Measurements from ENCODE around the gene UBE3A.

Gene UBE3A

DNA sequence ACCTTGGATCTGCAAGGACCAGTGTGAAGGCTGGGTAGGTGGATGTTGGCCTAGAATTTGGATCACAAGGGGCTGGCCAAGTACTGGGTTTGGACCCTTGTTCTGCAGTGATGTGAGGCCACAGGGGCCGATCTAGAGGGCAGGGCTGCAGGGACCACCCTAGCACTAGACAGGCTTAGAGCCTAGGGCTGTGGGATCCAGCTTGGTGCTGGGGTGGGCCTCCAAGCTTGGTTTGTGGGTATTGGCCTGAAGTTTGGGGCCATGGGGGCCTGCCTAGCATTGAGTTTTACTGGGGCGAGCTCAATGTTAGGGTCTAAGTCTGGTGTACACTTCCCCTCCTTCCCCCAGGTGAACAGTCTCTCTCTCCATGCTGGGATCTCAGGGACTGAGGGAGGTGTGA lies 36.5 kb downstream of the UBE3A start:
- DNase-seq = no peak

DNA sequence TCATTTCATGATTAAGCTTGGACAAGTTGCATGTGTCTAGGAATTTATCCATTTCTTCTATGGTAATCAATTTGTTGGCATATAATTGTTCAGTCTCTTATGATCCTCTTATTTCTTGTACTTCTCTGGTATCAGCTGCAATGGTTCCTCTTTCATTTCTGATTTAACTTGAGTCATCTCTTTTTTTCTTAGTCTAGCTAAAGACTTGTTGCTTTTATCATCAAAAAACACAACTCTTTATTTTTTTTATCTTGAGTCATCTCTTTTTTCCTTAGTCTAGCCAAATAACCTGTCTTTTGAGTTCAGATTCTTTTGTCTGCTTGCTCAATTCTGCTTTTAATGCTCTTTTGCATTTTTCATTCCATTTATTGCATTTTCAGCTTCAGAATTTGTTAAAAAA lies 37.3 kb downstream of the UBE3A start:
- no peak for DNase-seq

DNA sequence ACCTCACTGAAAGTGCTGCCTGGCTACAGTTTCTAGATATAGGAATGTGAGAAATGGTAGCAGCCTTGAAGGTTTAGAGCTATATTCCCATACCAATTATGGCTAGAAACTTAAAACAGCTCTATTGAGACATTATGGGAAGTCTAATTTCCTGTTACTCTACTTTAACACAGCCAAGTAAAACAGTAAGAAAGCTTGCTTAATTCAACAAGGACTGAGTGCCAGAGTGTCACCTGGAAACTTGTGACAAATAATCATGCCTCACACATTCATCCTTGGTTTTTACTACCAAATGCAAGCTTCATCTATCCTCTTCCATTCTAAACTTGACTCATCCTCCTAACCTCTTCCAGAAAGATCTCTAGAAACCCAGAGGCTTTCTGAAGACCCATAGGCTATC lies 41.7 kb downstream of the UBE3A start:
- DNase-seq = no peak

DNA sequence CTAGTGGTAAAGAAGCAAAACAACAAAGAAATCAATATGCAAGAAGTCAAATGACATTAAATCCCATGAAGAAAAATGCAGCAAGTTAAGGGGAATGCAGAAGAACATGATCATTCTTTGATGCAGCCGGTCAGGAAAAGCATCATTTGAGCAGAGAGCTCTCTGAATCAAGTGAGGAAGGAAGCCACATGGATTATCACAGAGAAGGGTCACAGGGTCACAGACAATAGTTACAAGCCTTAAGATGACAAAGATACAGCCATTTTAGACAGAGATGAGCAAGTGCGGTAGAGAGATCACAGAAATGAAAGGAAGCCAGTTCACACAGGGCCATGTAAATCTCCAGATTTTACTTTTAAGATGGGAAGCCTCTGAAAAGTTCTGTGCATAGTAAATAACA lies 43.9 kb downstream of the UBE3A start:
- DNase-seq = no peak

DNA sequence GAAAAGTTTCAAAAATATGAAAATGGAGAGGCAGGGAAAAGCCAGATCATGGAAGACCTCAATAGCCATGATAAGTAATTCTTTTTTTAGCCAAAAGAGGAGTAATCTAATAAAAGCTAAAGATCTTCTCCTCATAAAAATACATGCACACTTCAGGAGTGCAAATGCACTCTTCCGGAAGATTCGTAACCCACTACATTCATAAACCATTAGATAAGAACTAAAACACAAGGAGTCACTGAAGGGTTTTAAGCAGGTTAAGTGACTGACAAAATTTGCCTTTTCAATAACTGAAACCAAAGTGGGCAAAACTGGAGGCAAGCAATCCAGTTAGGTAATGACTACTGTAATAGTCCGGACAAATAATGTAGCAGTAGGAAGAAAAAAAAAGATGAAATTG lies 46.0 kb downstream of the UBE3A start:
- DNase-seq = no peak

DNA sequence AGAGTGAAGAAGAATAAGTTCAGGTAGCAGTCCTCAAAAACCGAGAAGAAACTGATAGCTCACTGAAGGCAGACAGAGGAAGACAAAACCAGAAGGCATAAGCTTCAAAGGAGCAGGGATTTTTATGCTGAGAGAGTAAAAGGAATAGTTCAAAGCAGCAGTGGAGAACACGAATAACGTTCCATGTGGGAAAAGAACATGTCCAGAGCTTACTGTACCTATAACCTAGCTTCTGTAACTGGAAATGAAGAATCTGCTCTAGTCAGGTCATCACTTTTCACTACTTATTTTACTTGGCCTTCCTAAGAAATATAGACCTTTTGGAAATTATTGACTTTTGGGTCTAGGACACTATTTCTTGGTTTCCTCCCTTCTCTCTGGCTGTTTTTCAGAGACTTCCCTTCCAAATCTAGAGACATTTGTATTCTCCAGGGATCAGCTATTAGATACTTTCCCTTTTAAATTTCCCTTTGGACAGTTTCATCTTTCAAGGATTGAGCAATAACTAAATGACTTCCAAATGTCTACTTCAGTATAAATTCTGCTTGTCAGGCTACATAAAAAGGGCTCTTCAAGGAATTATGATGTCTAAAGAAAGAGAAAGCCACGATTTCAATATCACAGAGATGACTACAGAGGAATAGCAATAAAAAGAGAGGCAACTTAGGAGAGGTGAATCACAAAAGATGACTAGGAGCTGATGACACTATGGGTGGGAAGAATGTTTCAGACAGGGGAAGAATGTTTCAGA lies 46.7 kb downstream of the UBE3A start:
- no peak for DNase-seq

DNA sequence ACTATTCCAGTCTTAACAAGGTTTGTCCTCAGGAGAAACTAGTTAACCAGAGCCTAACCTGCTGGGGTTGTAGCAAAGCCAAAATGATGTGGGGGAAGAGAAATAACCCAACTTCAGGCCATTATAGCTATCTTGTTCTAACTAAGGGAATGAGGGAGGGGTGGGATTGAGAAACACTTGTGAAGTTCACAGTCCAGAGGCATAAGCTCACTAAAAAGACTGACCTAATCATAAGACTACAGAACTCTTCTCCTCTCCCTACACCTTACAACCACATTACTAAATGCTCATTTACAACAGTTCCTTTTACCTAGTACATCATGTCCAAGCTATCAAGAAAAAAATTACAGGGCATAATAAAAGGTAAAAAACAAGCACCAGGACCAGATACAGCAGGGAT lies 52.8 kb downstream of the UBE3A start:
- DNase-seq = no peak

DNA sequence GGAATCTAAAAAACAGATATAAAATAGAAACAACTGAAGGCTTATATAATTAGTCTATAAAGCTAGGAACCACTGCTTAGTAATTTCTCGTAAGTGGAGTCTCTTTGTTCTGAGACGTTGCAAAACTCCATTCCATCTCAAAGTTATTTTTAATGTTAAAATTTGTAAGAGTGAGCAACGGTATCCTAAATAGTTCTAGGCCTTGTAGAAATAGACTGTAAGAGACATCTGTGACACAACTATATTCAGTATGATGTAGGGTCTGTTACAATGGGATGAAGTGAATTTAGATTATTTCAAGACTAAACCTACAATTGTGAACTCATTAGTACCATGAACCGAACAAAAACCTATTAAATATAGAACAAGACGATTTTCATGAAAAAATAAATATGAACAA lies 57.2 kb downstream of the UBE3A start:
- DNase-seq = no peak

DNA sequence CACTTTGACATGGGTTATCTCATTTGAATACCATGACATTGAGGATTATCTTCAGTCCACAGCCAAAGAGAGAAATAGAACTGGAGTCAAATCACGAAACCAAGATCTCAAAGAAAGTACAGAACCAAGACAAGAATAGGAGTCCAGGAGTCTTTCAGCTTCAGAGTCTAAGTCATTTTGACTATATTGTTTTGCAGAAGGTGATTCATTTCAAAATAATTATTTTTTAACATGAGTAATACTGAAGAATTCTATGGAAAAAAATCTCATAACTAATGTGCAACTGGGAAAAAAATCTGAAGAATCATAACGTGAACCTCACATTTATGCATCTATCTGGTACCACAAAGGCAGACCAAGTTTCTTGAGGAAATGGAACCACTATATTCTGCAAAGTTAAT lies 60.3 kb downstream of the UBE3A start:
- DNase-seq = no peak

DNA sequence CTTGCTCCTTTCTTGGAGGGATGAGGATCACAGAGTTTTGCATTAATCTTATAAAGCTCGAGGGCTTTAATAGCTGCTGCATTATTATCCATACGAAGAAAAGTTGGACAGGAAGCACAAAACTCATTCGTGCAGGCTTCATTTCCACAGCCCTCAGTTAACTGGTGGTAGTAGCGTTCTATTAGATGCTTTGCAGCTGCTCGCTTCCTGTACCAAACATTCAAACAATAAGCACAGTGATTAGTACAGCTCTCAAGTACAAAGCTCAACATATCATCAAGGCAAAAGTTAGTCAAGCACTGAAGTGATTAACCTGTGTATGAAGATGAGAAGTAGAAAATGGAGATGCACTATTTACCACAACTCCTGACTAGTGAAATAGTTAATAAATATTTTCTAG lies 63.3 kb downstream of the UBE3A start:
- DNase-seq = no peak

DNA sequence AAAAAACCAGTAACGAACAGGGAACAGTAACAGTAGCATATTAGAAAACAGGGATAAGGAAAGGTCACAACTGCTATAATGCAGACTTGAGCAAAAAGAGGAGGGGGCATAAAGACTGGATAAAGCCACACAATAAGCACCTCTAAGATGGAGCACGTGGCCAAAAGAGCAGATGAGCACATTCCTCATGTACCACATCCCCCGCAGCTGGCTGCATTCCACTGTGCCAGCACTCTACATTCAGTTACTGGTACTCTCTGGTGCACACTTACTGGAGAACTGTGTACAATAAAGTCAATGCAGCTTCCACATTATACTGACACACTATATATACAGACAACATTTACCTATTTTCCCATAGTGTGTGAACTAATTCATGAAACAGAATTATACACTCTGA lies 64.7 kb downstream of the UBE3A start:
- DNase-seq = no peak

DNA sequence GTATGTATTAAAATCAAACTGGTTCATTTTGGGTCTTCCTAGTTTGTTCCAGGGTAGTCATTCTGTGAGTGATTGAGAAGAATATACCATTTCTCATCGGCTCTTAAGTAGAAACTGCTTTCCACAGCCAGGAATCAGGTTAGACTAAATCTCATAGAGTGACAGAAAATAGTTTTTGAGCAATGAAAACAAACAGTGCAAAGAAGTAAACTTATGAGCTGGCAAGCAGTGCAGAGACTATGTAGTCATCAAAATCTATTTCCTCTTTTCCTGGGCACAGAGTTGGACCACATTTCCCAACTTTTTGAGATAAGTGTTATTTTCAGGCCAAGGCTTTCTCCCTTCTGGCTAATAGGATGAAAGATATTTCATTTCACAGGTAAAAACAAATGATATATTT lies 66.5 kb downstream of the UBE3A start:
- DNase-seq = no peak

DNA sequence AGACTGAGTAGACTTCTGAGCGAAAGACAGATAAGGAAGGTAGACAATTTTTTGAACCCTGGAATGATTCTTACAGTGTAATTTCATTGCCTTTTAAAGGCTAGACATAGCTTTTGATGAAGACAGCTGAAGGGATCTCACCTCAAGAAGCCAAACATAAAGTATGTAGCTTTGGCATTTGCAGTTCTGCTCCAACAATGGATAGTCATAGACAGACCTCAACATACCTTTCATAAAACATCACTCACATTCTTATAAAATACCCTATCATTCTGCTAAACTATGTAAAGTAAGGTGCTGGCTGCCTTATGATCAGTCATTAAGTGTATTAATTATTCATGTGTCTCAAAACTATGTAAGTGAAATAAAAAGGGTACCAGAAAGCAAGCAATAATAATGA lies 70.0 kb downstream of the UBE3A start:
- DNase-seq = no peak

DNA sequence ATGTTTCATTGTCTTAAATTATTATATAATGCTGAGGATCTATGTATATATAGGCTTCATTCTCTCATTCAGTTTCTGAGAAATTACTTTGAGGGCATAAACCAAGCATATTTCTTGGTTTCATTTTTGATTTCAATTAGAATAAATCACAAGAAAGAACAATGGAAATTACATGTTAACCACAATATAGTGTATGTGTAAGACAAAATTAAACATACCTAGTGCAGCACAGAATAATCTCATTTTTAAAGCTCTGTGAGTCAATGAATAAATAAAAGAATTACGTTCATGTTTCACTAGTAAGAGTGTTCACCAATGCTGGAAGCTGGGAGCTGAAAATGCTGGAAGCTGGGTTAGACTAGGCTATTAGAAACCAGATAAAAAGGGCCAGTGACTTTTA lies 72.8 kb downstream of the UBE3A start:
- no peak for DNase-seq

DNA sequence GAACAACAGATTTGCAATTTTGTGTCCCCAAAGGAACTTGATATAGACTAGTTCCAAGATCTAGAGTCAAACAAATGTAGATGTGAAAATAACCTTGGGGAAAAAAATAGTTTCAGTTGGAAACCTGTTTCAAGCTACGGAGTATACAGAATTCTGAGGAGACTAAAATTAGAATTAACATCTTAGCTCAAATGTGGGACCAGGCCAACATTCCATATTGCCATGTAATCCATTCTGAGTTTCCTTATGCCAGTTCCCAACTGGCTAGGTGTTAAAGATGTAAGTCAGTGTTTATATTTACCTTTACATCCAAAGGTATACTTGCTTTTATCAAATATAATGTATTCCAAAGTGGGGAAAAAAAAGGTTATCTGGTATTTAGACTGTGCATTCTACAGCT lies 76.3 kb downstream of the UBE3A start:
- no peak for DNase-seq

DNA sequence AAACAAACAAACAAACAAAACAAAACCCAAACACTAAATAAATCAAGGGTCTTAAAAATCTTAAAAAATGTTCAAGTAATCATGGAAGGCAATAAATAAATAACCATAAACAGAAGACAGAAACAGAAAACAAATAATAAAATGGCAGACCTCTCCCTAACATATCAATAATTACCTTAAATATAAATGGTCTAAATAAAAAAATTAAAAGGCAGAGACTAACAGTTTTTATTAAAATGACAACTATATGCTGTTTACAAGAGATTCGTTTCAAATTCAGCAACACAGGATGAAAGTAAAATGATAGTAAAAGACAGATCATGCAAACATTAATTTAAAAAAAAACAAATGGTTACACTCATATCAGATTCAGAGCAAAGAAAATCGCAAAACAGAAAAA lies 91.1 kb downstream of the UBE3A start:
- DNase-seq = no peak

DNA sequence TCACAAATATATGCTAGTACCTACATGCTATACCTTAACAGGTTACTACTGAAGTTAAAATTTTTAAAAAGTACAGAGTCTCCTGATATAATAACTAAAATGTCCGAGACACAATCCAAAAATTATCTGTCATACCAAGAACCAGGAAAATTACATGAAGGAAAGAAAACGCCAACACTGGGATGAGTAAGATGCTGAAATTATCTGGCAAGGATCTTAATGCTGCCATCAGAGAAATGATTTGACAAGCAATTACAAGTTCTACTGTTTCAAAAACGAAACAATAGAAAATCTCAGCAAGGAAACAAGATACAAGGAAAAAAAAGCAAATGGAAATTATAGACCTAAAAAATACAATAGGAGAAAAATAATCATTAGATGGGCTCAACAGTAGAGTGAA lies 92.5 kb downstream of the UBE3A start:
- DNase-seq = no peak

DNA sequence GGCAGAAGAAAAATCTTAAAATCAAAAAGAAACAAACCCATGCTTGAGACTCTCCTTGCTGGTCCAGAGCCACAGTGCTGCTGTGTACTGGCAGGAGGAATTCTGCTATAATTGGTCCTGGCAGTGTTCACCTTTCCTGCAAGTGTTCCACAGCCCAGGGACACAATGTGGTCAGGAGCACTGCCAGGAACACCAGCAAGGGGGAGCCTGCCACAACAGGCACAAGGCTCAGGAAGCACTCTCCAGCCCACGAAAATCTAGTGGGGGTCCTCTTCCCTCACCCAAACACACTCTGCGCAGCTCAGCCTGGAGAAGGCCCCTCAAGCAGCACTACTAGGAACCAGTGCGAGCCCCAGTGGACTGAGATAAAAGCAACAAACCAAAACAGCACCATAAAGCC lies 92.9 kb downstream of the UBE3A start:
- no peak for DNase-seq

DNA sequence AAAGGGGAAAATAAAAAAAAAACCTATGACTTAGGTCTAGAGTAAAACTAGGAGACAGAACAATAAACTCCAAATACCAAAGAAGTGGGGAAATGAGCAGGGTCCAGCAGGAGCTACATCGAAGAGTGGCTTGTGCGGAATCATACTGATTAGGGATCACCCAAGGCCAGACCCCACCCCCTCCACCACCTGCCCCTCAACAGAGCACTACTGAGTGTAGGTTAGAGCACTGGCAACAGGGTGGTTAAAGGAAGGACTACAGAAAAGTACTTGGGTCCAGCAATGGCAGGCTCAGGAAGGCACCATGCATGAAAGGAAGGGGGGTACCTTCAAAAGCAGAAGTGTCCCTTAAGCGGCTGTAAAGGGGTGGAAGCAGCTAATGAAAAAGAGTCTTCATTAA lies 96.2 kb downstream of the UBE3A start:
- no peak for DNase-seq

DNA sequence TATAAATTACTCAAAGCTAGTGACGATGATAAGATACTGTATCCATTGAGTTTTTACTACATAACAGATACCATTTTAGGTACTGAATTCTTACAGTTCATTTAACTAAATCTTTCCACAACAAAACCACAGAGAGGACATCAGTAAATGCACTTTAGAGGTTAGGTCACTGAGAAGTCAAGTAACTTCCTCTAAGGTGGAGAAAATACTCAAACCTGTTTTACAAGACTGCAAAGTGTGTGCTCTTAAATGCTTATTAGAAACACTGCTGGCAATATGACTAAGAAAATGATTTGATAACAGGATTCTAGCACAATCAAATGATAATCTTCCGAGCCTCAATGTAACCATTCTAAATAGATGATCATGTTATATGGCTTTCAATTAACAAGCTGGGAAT lies 99.4 kb downstream of the UBE3A start:
- no peak for DNase-seq

DNA sequence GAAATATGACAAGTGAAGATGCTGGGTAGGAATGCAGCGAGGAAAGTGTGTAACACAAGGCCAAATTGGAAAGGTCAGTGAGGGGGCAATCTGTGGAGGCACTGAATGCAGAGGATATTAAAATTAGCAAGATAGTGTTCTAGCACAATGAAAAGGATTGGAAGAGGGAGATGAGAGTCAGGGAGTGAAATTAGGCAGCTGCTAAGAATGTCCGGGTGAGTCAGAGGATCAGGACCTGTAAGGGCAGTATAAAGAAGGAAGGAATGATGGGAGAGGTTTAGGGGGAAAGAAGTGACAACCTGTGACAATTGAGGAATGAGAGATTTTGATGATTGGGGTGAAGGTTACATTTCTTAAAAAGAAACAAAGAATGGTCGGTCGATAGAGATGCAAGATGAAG lies 103.5 kb downstream of the UBE3A start:
- DNase-seq = no peak

DNA sequence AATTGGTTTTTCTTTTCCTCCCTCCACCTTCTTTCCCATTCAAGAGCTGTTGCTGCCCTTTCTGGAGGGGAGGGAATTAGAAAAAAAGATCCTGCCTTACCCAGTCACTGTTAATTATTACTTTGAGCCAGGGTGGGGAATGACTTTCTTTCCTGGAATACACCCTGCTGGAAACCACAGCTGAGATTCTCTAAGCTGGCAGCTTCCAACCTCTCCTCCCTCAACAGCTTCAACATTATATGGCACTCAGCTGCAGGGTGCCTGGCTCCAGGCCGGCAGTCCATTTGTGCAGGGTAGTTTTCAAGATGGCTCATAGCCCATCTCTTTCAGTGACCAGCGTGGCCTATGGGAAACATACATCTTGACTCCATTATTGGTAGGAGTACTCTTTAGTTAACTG lies 105.8 kb downstream of the UBE3A start:
- DNase-seq = no peak

DNA sequence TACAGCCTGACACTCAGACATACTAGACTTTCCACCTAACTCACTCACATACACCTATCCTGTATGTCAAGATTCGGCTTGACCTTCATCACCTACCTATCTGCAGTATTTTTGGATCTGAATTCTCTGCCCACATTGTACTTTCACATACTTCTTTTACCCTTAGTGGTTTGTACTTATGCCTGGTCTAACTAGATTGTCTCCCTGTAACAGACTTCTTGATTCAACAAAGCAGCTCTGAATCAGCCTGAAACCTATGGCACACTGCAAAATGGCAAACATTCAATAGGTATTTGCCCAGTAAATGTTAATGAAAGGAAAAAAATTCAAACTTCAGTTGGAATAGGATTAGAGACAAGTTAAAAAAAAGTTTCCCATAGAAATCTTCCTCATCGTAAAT lies 106.5 kb downstream of the UBE3A start:
- no peak for DNase-seq

DNA sequence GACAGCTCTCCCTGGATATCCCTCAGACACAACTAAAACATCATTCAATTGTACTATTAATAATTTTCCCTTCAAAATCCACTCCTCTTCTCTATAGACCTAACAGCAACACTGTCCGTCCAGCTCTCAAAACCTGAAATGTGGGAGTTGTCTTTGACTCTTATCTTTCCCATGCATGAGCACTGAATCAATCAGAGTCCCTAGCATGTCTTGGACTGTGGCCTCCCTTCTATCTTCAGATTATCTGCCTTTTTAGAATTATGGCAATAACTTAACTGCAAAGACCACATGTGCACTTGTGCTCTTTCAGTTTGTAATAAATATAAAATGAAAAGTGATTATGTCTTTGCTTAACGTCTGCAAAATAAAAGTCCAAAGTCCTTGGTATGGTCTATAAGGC lies 107.0 kb downstream of the UBE3A start:
- DNase-seq = no peak

DNA sequence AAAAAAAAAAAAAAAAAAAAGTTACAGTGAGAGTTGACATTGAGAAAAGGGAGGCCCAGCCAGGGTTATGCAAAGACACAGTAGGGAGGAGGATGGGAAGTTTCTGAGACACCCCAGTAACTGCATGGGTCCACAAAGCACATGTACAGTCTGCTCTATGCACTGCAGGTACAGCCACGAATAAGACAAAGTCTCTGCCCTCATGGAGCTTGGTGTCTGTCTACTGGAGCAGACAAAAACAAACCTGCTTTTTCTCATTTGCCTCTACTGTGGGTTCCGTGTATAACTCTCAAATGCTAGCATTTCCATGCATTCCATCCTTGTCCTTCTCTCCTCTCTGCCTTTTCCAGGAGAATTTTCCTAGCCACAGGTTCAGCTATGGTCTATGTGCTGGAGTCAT lies 107.4 kb downstream of the UBE3A start:
- DNase-seq = no peak

DNA sequence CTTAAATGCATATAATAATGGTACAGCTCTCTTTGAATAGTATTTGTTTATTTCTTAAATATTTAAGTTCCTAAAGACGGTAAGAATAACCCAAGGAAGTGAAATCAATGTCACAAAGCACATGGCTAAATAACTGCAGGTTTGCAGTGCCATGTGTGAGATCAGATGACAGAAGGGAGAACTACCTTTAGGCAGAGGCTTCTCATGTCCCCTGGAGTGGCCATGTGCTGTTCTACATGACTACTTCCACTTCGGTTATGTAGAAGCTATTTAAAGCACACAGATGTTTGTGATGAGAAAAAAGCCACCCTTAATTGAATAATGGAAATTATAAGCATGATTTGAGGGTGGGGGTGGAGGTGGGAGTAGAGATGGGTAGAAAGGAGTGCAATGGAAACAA lies 109.1 kb downstream of the UBE3A start:
- DNase-seq = no peak
